ENCODE results near the gene BTNL8.

GRCh38 chr5:180976518-180976917 is 77.6 kb downstream of the BTNL8 start:
- TF ChIP-seq CTCF (IDR thresholded peaks at IDR 0.05) (no peak), POLR2A (IDR thresholded peaks at IDR 0.05) (no peak)
